ENCODE data around the gene CALCR. TPM values are rescaled to one million over a fixed set of nuclear protein-coding genes. Genes with fewer than 3 reads are reported as not detected.
"Not testable (repeated sequence)": the region's sequence is repeated elsewhere in the genome, so short reads cannot be mapped to it uniquely, and the experiment has no call there.

The CALCR gene
- total and polyA plus RNA-seq, 9 of the 15 experiments (the other 6 are each of a cell fraction or from before 2014, with no cell fraction given) = 0.04 to 0.14 (median 0.09) TPM; not detected in 3

- H3K4me2 ChIP-seq (ENCODE audit: insufficient read depth, low read length); H3K4me3 ChIP-seq; H3K27me3 ChIP-seq (ENCODE audit: control insufficient read depth in 2 of 2, insufficient read depth in 2 of 2, low read length in 2 of 2); H3K4me1 ChIP-seq (replicated peaks in 1 of 2; ENCODE audit: control insufficient read depth in 2 of 2, insufficient read depth in 2 of 2, low read length in 2 of 2); H3K27ac ChIP-seq (ENCODE audit: extremely low read depth, low read depth, low read length); H4K20me1 ChIP-seq (replicated peaks; ENCODE audit: control insufficient read depth, insufficient read depth, low read length); H3K9me3 ChIP-seq (replicated peaks; ENCODE audit: control insufficient read depth, insufficient read depth, low read depth, low read length); H3K9me1 ChIP-seq (ENCODE audit: control insufficient read depth, insufficient read depth, low read length); in situ Hi-C loops (cut with MboI); H3K9ac ChIP-seq (ENCODE audit: insufficient read depth in 1 of 2, low read depth in 2 of 2, low read length in 2 of 2); FAIRE-seq; H3K79me2 ChIP-seq (ENCODE audit: control insufficient read depth, insufficient read depth, low read length); ATAC-seq; CTCF ChIA-PET (ENCODE audit: low intra/inter-chr PET ratio); POLR2A ChIA-PET; BruUV-seq (replicated peaks); H3K36me3 ChIP-seq (ENCODE audit: control insufficient read depth, insufficient read depth, low read length); intact Hi-C loops (cut with micrococcal nuclease); H2AFZ ChIP-seq (ENCODE audit: low read depth, low read length); DNase-seq (ENCODE audit: extremely low read depth in 1 of 4, low spot score in 3 of 4): not testable (repeated sequence)
- WGBS (ENCODE audit: insufficient coverage, low coverage, missing lambda C conversion rate) = 7% methylated on average over 9 of the region's 22 CpGs
These were observed 11.9 kb upstream of the CALCR start for GRCh38 chr7:93586479-93586865.

- H3K27ac ChIP-seq (ENCODE audit: extremely low read depth, low read depth, low read length); DNase-seq (ENCODE audit: extremely low read depth in 1 of 4, low spot score in 3 of 4); H3K9me1 ChIP-seq (ENCODE audit: control insufficient read depth, insufficient read depth, low read length); H4K20me1 ChIP-seq (replicated peaks; ENCODE audit: control insufficient read depth, insufficient read depth, low read length); FAIRE-seq; POLR2A ChIA-PET; CTCF ChIA-PET (ENCODE audit: low intra/inter-chr PET ratio); H2AFZ ChIP-seq (ENCODE audit: low read depth, low read length); H3K4me2 ChIP-seq (ENCODE audit: insufficient read depth, low read length); BruUV-seq (replicated peaks); H3K4me1 ChIP-seq (replicated peaks in 1 of 2; ENCODE audit: control insufficient read depth in 2 of 2, insufficient read depth in 2 of 2, low read length in 2 of 2); H3K27me3 ChIP-seq (ENCODE audit: control insufficient read depth in 2 of 2, insufficient read depth in 2 of 2, low read length in 2 of 2); H3K79me2 ChIP-seq (ENCODE audit: control insufficient read depth, insufficient read depth, low read length); ATAC-seq; H3K9ac ChIP-seq (ENCODE audit: insufficient read depth in 1 of 2, low read depth in 2 of 2, low read length in 2 of 2); H3K4me3 ChIP-seq; H3K36me3 ChIP-seq (ENCODE audit: control insufficient read depth, insufficient read depth, low read length); in situ Hi-C loops (cut with MboI); H3K9me3 ChIP-seq (replicated peaks; ENCODE audit: control insufficient read depth, insufficient read depth, low read depth, low read length); intact Hi-C loops (cut with micrococcal nuclease): not testable (repeated sequence)
- 60% methylated on average over 11 of the region's 54 CpGs for WGBS (ENCODE audit: insufficient coverage, low coverage, missing lambda C conversion rate)
These were observed 11.4 kb upstream of the CALCR start for GRCh38 chr7:93585694-93586478.

All from K562 (cell line).